Measurements from ENCODE around the gene RAB9A. TPM values are rescaled to one million over a fixed set of nuclear protein-coding genes. Genes with fewer than 3 reads are reported as not detected.

The RAB9A gene
- total RNA-seq, 1 donor from 2014 or later: 33.7 TPM

GRCh38 chrX:13747836-13748235 lies 58.9 kb downstream of the RAB9A start:
- peak; percentile 44 for DNase-seq (ENCODE audit: low spot score)

- DNase-seq (ENCODE audit: low spot score): no peak
These were observed 59.6 kb downstream of the RAB9A start for GRCh38 chrX:13748486-13748885.

GRCh38 chrX:13750204-13750603 lies 61.3 kb downstream of the RAB9A start:
- peak; percentile 30 for DNase-seq (ENCODE audit: low spot score)

DNA sequence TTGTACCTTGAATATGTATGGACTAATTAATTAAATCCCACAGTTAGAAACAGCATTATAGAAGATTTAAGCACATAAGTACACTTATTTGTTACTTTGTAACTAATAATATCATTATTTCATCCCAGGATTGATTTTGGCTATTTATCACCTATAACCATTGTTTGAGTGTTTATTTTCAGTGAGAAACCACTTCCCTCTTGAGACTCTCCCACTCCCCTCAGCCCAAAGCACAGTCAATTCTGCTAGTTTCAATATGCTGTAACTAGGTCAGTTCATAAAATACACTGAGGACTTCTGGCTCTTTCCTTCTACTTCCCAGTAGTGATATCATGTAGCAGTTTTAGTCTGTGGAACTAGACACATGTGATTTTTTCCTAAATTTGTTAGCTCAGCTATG lies 61.9 kb downstream of the RAB9A start:
- DNase-seq (ENCODE audit: low spot score): no peak

- no peak for DNase-seq (ENCODE audit: low spot score)
These were observed 63.2 kb downstream of the RAB9A start for GRCh38 chrX:13752141-13752540.

DNA sequence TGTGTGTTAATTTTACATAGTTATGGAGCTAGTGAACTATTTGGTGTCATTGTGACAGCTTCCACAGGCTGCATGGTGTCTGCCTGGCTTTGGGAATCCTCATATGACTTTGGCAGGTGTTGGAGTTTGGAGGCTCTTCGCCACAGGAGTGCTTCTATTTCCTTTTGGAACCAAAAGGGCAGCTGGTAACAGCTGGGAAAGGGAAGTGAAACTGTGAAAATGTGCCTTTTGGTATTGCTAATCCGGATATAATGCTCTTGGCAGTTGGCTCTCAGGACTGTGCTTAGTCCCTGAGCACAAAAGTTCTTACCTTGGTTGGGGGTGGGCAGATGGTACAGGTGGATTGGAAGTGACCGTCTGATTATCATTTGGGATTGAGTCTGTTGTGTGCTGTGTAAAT lies 63.7 kb downstream of the RAB9A start:
- no peak for DNase-seq (ENCODE audit: low spot score)

DNA sequence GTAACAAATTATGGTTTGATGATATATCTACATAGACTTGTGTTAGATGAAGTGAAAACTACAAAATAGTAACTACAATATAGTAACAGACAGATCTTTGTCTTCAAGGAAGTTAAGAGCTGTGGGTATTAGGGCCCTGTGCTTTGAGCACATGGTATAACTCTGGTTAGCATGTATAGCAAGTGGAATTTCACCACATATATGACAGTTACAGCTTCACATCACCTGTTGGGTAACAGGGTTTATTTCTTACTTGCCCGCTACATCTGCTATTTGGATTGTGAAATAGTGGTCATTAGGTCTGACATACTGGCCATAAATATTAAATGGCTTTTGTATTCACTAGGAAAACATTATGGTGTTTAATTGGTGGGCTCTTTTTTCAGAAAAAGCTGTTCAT lies 65.8 kb downstream of the RAB9A start:
- DNase-seq (ENCODE audit: low spot score): no peak

DNA sequence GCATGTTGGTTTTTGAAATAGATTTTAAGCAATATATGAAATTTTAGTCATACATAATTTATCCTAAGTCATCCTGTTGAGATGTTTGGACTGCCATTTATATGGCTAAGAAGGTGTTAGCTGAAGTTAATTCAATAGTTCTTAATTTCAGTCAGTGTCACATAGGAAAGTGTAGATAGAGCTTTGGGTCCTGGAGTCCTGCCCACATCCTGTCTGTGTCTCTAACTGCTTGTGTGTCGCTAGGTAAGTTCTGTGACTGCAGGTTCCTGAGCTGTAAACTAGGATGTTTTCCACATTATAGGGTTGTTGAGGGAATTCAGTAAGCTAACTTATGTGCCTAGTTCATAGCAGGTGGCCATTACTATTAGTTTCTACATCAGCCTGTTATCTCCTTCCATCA lies 66.3 kb downstream of the RAB9A start:
- DNase-seq (ENCODE audit: low spot score): no peak

DNA sequence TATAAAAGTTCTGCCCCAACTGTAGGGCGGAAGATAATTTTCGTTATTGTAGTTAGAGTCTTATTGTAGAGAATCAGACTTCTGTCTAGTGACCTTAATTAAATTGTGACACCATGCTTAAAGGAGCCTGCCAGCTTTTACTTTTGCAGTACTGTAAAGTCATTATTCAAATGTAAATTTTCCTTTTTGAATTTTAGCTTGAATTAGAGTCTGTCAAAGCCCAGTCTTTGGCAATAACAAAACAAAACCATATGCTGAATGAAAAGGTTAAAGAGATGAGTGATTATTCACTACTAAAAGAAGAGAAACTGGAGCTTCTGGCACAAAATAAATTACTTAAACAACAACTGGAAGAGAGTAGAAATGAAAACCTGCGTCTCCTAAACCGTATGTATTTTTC lies 67.5 kb downstream of the RAB9A start:
- no peak for DNase-seq (ENCODE audit: low spot score)

GRCh38 chrX:13759152-13759718 lies 70.3 kb downstream of the RAB9A start:
- peak; percentile 5 for DNase-seq (ENCODE audit: low spot score)

Other genes starting within 250 kb of the RAB9A start
- gene EGFL6, start 119.5 kb upstream of the RAB9A start, total RNA-seq (ENCODE audit: insufficient read depth, low replicate concordance): 95.3 TPM
- gene TCEANC, start 36.0 kb upstream of the RAB9A start, total RNA-seq (ENCODE audit: insufficient read depth, low replicate concordance): 6.0 TPM
- 41.2 TPM for gene TRAPPC2, start 45.5 kb downstream of the RAB9A start, total RNA-seq (ENCODE audit: insufficient read depth, low replicate concordance)
- 8.4 TPM for gene OFD1, start 45.6 kb downstream of the RAB9A start, total RNA-seq (ENCODE audit: insufficient read depth, low replicate concordance)
- 2.2 TPM for gene GPM6B, start 128.0 kb downstream of the RAB9A start, total RNA-seq (ENCODE audit: insufficient read depth, low replicate concordance)